Left hindlimb (tissue), 1 donor: ENCODE measurements around the gene RGS9.
"Not testable (repeated sequence)": the region's sequence is repeated elsewhere in the genome, so short reads cannot be mapped to it uniquely, and the experiment has no call there.

Experiments used
- DNase-seq: peaks from one replicate; pipeline ENCODE4 v3.0.0-alpha.2; 2018

Gene RGS9

DNA sequence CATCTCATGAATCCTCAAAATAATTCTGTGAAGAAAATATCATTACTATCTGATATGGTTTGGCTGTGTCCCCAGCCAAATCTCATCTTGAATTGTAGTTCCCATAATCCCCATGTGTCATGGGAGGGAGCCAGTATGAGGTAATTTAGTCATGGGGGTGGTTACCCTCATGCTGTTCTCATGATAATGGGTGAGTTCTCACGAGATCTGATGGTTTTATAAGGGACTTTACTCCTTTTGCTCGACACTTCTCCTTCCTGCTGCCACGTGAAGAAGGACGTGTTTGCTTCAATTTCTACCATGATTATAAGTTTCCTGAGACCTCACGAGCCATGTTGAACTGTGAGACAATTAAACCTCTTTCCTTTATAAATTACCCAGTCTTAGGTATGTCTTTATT lies 20.7 kb upstream of the RGS9 start:
- DNase-seq, result not testable (repeated sequence)

DNA sequence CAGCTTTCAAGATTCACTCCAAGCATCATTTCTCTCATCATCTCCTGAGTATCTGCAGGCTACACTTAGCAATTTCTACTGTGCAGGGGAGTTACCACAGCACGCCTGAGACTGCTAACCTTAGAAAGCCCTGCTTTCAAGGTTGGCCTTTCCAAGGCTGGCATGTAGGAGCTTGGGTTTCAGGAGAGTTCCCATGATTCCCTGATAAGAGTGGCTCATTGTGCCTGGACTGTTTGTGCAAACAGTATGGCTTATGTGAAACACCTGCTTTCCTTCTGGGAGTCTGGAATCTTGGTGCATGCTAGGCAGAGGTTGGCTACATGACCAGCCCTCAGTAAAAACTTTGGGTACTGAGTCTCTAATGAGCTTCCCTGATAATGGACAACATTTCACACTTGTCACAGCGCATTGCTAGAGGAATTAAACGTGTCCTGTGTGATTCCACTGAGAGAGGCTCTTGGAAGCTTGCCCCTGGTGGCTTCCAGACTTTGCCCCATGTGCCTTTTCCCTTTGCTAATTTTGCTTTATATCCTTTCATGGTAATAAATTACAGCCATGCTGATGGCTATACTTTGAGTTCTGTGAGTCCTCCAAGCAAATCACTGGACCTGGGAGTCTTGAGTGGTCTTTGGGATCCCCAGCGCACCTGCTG lies 19.7 kb upstream of the RGS9 start:
- DNase-seq, result no peak

DNA sequence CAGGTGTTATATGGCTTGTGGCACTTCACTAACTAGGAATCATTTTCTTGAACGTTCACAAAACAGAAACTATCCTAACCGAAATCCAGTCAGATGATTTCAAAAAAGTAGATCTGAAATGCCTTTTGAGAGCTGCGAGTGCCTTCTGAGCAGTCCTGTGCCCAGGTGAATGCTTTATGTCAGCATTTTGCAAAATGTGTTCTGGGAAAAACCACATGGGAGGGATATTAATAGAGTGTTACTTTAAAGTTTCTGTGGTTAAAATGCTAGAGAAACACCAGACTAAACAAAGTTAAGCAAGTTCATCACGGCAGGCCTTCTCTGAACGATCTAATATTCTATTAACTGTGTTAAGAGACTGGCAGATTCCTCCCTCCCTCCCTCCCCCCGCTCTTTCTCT lies 15.8 kb upstream of the RGS9 start:
- no peak for DNase-seq

DNA sequence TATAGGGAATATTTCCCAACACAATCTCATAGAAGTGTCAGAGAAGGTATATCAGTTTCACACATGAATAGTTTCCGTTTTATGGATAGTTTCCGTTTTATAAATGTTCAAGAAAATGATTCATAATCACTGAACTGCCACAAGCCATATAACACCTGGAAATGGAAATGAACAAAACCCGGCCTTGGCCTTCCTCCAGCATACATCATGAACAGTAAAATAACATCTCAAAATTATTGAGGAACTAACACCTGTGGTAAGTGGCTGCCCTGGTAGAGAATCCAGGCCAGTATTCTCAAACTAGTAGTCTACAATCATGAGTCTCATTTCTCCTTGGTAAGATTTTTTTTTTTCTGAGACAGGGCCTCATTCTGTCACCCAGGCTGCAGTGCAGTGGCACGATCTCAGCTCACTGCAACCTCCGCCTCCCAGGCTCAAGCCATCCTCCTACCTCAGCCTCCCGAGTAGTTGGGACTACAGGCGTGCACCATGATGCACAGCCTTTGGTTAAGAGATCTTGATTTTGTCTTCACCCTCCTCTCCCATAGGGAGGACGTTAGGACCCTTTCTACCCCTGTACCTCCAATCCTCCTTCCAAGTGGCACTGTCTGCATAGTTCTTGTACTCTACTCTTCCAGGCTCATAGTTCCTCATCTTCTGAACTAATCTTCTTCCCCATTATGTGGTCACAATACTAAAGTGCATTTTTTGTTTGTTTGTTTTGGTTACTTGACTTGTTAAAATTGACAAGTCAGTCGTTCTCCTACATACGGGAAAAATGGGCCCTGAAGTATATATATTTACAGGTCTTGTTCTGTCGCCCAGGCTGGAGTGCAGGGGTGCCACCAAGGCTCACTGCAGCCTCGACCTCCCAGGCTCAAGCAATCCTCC lies 15.0 kb upstream of the RGS9 start:
- no peak for DNase-seq

DNA sequence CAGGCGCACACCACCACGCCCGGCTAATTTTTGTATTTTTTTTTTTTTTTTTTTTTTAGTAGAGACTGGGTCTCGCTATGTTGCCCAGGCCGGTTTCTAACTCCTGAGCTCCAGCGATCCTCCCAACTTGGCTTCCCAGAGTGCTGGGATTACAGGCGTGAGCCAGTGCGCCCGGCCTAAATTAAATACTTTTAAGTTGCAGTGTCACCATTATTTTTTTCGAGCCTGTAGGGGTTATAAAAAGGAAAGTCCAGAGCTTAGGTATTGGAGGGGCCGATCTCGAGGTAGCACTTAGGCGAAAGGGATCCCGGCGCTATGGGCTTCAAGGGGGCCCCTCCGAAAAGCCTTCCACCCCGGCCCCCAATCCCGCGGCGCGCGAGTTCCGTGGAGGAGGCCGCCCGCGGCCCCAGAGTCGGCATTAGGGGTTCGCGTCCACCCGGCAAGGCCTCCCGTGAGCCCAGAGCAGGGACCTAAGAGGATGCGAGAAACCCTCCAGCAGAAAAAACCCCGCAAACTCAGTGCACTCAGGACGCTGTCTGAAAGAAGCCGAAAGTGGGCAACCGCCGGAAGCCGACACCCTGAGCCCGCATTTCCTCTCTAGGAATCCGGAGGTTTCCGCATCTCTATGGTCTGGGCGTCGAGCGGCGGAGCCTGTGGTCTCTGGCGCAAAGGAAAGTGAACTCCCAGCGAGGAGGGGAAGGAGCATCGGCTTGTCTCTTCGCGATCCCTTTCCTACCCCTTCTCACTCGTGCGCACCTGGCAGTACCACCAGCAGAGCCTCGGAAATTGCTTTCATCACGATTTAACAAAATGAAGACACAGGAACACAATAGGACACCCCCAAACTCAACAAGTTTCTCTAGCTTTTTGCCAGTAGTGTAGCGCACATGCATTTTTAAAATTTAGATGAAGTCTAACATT lies 14.1 kb upstream of the RGS9 start:
- DNase-seq, result peak; percentile 93

DNA sequence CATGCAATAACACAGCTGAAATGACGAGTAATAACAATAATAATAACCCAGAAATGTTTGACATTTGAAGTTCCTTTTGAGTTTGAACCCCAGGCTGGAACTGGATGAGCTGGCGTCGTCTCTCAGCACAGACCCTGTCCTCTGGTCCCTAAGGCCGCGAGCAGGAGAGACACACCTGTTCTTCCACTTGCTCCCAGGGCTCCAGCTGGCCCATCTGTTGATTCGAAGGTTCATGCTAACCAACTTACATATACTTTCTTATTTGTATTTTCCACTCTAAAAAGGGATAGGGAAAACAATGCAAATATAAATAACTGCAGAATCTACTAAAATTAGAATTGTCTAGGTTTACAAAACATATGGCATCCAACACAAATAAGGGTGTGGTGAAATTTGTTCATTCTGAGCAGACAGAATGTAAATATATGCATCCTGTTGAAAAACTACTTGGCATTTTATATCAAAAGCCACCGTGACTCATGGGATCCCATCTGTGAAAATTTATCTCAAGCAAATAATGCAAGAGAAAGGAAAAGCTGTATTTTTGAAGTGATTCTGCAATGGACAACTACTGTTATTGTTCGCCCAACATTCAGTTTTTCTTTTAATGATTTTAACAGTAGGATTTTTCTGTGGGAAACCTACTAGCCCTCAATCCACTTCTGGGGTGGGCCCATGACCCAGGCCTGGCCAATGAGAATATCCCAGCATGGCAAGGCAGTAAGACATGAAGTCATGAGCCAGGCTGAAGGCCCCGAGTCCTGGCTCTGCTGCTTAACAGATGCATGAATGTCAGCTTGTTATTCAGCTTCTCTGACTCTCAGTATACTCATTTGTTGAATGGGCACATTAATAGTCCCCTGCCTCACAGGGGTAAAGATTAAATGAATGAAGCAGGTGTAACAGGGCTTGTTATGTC lies 13.2 kb upstream of the RGS9 start:
- DNase-seq, result no peak

DNA sequence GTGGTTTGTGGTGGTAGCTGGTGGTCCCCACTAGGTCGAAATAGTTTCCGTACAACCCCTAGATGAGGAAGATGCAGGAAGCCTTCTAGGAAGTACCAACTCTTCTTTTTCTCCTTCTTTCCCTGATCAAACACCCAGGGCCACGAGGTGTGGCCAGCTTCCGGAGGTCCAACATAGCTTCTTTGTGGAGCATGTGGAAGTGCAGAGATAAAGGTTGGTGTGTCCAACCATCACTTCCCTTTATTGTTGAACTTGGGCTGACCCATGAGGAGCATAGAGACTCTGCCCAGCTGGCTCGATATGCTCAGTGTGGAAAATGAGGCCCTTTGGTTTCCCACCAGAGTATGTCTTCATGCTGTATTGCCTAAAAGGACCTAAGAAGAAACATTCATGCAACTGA lies 6.3 kb upstream of the RGS9 start:
- no peak for DNase-seq

DNA sequence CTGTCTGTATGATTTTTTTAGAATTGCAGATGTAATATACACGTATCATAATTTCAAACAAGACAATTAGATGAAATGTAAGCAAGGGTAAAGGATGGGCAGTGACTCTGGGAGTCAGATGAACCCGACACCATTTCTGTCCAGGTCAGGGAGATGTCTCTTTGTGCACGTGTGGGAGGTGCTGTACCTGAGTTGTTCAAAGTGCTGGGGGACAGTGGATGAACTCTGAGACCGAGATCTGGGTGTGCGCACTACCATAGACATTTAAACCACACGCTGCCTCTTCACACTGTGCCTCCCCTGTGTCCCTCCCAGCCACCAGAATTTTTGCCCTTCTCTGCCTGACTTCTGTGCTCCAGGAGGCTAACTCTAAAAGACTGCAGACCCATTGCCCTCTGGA lies 5.9 kb upstream of the RGS9 start:
- no peak for DNase-seq

DNA sequence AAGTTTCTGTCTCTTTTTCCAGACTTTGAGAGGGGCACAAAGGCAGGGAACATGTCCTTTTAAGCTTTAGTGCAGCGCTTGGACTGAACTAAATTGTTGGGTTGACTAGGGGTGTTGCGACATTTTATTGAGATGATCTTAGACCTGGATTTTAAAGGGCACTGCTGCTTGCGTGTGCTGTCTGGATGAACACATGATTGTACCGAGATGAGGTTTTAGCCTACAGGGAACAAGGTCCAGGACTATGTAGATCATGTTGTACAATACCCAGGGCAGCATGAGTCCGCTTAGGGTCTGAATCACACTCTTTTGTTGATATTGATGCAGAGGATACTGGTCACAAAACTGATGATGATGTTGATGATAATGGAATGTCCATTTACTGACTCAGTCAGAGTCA lies 5.2 kb upstream of the RGS9 start:
- DNase-seq, result no peak

DNA sequence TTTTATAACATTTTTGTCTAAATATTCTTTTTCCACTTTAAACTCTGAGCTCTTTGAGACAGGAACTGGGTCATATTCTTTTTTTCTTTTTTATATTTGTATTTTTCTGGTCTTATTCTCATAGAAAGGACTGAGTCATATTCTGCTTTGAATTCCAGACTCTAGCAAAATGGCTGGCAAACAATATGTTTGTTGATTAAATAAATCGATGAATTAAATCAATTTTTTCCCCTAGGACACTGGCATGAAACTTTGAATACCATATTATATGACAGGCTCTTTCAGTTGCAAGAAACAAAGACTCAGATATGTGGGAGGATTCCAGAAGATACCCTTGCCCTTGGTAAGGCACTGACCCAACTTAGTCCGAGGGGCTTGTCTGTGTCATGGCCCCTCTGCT lies 3.1 kb upstream of the RGS9 start:
- DNase-seq, result no peak

DNA sequence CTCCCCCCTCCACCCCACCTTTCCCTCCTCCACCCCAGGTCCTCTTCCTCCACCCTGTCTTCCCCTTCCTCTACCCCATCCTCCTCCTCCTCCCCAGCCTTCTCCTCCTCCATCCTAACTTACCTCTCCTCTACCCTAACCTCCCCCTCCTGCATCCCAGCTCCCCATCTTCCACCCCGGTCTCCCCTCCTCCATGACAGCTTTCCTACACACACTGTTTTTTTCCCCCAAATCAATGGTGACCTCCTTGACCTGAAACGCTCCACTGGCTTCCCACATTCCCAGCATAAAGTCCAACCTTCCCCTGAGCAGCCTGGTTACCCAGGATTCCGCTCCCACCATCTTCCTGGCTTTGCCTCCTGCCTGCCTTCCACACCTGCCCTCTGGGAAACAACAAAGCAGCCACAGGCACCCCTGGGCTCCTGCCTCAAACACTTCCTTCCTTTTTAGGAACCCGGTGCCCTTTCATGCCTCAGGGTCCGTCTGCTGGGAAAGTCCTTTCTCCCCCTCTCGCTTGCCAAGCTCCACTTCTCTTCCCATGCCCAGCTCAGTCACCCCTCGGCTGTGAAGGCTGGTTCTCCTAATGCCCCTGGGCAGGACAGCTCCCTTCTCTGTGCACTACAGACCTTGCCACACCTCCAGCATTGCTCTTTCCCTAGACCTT lies 2.1 kb downstream of the RGS9 start:
- no peak for DNase-seq

DNA sequence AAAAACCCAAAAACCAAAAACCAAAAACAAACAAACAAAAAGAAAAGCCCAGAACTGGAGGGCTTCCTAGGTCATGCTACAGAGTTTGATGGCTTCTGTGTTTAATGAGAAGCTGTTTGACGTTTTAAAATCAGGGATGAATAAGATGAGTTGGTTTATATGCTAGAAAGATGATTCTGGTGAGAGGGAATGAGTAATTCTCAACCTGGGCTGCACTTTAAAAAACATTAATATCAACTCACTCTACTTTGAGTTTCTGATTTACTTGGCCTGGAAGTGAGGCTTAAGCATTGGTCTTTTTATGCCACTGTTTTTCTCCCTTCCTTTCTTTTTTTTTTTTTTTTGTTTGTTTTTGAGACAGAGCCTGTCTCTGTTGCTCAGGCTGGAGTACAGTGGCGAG lies 5.1 kb downstream of the RGS9 start:
- DNase-seq, result no peak

DNA sequence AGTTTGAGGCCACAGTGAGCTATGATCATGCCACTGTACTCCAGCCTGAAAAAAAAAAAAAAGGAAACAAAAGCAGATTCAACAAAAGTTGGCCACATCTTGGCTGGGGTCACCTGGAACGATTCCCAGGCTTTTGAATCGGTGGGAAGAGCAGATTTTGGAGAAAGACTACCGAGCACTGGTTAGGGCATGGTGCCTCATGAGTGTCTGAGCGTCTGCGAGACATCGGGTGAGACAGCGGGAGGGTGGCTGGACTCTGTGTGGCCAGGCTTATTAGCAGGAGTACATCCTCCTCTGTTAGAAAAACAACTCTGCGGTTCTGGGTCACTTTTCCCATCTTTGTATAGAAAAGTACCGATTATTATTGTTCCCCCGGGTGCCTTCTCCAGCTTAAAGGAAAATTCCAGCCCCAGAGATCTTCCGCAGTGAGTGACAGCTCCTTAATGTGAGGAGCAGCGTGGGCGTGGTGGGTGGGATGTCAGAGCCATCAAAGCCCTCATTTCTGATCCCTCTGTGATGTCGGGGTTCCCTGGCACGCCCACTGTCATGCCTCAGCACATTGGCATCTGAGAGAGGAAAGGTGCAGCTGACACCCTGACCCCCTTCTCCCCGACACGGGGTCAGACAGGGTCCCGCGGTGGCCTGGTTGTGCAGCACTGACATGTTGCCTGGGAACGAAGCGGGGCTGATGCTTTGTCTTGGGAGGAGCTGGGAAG lies 6.9 kb downstream of the RGS9 start:
- no peak for DNase-seq

DNA sequence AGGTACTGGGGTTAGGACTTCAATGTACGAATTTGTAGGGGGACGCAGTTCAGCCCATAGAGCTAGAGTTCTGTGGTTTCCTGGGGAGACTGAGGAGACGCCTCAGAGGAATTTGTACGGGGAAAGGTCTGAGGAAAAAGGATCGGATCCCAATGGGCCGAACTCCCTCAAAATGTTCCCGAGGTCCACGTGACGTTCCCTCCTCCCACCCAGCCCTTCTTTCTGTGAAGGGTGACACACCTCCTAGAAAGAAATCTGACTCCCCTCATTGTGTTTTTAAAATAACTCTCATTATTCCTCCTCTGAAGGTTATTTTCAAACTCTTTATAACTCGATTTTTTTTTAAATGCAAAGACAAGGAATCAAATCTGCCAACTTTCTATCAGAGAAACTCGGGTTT lies 8.6 kb downstream of the RGS9 start:
- DNase-seq, result no peak

DNA sequence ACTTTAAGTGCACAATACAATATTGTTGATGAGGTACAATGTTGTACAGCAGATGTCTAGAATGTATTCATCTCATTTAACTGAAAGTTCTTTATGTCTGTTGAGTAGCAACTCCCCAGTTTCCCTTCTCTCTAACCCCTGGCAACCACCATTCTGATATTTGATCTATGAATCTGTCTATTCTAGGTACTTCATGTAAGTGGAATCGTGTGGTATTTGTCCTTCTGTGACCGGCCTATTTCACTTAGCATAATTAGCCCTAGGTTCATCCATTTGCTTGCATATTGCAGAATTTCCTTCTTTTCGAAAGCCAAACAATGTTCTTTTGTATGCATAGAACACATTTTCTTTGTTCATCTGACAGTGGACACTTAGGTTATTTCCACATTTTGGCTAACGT lies 10.8 kb downstream of the RGS9 start:
- no peak for DNase-seq

DNA sequence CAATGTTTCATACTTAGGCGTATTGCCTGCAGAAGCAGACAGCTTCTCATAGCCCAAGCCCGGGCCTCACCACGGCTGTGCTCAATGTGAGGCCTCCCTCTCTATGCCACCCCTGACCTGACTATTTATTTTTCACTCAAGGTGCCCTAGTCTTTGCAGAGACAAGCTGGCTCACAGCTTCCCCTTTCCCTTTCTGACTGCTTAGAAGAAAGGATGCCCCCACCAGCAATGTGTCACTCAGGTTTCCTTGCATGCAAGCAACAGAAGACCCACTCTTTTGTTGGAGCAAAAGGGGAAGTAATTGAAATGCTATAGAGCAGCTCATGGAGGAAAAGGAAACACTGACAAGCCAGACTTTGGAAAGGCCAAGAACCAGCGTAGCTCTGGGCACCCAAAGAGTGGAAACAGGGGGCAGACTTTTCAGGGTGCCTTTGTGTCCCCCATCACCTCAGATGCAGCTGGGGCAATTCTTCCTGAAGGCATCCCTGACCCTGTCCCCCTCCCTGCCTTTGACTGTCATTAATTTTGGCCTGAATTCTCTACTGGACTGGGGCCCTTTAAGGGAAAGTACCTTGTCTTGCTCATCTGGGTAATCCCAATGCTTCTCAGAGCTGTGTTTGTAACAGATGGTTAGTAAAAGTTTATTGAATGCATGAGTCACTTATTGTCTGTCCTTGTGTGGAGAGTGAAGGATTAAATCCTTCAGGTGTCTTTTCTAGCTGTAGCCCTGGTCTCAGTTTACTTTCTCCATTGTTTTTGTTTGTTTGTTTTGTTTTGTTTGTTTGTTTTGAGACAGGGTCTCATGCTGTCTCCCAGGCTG lies 17.8 kb downstream of the RGS9 start:
- no peak for DNase-seq

DNA sequence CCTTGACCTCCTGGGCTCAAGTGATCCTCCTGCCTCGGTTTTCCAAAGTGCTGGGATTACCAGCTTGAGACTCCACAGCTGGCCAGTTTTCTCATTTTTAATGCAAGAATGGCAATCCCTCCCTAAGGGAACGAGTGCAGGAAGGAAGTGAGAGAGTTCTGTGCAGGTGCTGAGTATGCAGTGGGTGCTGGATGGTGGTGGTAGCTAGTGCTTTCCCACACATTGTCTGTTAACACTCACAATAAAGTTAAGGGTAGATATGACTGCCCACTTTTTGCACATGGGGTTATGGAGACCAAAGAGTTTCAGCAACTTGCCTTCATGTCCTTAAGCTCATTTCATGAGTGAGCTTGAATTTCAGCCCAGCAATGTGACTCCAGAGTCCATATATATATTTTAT lies 18.5 kb downstream of the RGS9 start:
- DNase-seq, result no peak

DNA sequence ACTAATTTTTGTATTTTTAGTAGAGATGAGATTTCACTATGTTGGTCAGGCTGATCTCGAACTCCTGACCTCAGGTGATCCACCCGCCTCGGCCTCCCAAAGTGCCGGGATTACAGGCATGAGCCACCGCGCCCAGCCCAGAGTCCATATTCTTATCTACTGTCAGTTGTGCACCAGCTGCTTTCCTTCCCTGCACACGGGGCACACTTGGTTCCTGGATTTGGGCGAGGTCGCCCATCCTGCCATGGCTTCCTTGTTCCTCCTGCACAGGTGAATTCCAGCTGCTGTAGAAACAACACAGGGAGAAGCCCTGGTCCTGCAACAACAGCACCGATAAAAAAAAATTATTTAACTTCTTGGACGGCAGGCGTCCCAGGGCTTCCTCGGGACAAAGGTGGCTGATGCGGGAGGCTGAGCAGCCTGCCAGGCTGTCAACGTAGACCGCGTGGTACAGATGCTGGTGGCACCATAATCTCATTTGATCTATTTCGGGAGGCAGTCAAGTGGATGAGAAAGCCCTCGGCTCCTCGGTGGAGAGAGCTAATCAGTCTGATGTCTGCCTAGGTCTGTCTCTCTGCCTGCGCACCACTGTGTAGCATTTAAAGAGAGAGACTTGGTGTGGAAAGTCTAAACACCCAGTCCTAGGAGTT lies 19.1 kb downstream of the RGS9 start:
- no peak for DNase-seq

DNA sequence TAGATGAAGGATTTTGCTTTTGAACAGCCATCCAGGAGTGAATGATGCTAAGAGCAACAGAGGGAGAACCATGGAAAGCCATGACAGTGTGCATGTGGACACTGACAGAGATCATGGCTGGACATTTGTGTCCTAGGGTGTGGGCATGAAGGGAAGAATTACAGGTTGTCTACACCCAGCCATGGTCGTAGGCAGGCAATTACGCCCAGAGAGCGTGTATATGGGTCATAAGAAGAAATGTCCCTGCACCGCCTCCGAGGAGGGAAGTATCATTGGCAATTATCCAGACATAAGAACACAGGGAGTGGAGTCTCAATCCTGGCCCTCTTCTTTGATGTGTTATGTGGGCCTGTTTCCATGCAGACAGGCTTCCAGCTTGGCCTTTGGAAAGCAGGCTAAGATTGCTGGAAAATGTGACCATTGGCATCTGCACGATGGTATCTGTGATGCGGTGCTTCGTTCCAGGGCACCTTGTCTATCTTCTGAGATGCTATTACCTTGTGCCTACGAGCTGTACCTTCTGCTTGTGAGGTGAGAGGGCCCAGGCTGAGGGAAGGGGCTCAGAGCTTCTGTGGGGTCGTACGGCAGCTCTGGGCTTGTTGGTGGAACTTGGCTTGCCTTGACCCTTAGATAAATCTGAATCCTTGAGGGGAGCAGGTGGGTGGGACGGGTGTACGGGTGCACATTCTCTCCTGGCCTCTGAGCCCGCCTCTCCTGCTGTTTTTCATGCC lies 19.8 kb downstream of the RGS9 start:
- no peak for DNase-seq
